Activated naive CD4-positive, alpha-beta T cell (primary cell): Measurements from ENCODE around the gene LTA4H.

Experiments used
- DNase-seq, 4 experiments: peaks; one replicate each; lab custom pipeline; 2025; lab: John Stamatoyannopoulos, UW

The LTA4H gene

DNA sequence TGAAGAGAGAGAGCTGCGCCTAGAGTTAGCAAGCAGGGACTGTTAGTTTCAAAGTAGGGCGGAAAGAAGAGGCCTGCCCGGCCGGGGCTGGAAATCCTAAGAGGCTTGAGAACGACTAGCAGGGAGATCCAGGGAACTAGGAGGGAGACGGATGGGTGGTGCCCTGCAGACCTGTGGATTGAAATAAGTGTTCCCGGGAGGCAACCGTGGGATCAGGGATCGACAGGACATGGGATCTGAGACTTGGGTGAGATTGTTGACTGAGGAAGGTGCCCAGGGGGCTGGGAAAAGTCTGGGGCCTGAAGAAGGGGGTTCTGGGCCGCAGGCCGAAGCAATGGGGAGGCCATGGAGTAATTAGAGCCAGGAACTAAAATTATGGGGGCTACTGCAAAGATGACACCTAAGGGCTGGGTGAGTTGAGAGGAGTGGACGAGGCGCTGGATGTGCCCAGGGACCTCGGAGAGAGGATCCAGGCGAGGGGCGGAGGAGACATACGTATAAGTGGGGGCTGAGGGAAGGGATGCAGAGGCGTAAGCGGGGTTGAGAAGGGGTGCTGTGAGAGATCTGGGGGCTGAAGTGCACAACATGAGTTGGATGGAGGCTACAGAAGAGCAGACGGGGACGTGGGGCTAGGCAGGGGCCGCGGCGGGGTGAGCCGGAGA is 635 bp downstream of the LTA4H start:
- DNase-seq, result no peak

- DNase-seq, result no peak
These were observed 1.6 kb downstream of the LTA4H start for GRCh38 chr12:96033549-96034389.

DNA sequence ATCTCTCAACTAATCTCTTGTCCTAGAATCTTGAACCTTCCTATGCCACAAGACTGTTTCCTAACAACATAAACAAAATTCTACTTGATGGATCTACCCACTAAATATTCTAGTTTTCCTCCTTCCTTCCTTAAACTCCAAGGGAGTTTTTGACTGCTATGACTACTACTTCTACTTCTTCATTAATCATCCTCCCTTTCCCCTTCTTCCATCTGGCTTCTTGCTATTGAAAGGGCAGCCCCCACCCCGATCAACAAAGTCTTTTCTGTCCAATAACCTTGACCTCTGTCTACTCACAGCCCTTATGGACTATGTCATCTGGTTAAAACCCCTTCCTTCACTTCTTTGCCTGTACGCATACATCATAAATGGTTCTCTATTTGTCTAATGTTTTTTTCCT is 5.6 kb downstream of the LTA4H start:
- DNase-seq, result no peak

DNA sequence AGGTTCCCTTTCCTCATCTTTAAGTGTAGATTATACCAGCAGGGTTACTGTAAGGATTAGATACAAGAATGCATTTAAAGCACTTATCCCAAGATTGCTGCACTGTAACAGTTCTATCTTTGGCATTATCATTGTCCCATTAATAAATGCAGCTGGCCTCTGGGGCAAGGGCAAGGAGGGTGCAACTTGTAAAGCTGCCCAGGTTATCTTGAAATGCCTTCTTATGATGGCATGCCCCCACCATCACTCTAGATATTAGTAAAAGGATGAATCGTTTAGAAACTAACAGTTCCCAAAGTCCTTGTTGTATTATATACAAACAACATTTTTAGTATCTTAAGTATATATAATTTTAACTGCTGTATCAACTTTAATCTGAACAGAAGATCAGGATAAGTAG is 6.8 kb downstream of the LTA4H start:
- no peak for DNase-seq

GRCh38 chr12:96026331-96026730 is 9.1 kb downstream of the LTA4H start:
- DNase-seq, result no peak

DNA sequence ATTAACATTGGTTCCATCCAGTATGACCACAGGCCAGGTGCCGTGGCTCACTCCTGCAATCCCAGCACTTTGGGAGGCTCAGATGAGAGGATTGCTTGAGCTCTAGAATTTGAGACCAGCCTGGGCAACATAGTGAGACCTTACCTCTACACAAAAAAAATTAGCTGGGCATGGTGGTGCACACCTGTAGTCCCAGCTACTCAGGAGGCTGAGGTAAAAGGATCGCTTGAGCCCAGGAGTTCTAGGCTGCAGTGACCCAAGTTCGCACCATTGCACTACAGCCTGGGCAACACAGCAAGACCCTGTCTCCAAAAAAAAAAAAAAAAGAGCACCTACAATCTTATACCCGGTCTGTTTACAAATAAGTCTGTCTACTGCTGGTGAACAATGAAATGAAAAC is 9.9 kb downstream of the LTA4H start:
- DNase-seq, result no peak

DNA sequence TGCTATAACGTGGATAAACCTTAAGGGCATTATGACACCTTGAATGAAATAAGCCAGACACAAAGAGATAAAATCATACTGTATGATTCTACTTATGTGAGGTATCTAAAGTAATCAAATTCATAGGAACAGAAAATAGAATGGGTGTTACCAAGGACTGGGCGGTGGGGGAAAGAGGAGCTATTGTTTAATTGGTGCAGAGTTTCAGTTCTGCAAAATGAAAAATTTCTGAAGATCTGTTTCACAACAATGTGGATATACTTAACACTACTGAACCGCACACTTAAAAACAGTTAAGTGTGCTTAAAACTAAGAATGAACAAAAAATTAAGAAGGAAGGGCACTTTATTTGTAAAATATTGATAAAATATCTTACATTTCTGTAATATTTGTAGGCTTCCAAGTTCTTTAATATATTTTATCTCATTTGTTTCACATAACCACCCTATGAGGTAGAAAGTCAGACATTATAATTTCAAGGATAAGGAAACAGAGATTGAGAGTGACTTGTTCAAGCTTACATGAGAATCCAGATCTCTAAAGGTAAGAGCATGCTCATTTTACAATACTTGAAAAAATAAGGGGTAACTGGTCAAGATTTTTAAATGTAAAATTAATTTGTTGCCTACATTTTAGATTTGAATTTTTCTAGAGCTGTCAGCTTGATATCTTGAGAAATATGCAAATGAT is 14.9 kb downstream of the LTA4H start:
- no peak for DNase-seq

DNA sequence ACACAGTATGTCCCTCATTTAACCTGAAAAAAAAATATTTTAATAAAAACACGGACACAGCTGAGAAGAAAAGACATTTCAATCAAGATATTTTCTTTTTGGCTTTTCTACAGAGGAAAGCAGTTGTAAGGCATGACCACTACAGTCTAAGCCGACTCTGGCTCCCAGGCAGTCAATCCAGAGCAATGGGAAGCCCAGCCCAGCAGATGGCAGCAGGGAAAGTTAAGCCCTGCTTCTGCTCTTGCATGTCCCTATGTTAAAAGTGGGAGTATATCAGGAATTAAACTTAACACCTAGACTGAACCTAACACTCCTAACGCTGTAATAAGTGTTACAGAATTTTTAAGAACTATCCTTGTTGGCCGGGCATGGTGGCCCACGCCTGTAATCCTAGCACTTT is 19.7 kb downstream of the LTA4H start:
- no peak for DNase-seq

DNA sequence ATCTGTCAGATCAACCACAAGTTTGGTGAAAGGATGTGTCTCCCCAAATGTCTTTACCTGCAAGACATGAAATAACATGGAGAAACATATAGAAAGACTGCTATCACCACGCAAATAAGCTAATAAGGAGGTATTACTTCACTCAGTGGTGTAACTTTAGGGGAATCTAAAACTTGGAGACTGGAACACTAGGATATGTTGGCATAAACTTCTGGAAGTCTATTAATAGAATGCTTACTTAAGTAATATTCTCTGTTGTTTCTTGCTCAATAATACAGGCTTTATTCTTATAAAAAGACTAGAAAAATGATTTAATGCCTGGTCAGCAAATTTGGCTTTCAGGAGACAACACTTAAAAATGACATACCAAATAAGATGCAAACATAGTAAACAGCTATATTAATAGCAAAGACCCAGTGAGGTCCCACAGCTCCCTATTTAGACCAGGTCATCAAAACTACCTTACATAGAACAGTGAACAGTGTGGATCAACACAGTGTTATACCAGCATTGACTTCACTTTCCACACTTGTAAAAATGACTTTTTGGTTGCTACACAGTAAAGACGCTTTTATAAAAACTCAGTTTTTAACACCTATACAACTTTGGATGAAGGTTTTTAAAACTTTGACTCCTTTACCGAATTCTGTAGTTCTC is 20.3 kb downstream of the LTA4H start:
- DNase-seq, result no peak

- DNase-seq, result no peak
These were observed 27.7 kb downstream of the LTA4H start for GRCh38 chr12:96007729-96008128.

GRCh38 chr12:96006727-96007126 is 28.7 kb downstream of the LTA4H start:
- no peak for DNase-seq

GRCh38 chr12:96000858-96001257 is 34.5 kb downstream of the LTA4H start:
- no peak for DNase-seq

GRCh38 chr12:95999484-95999883 is 35.9 kb downstream of the LTA4H start:
- no peak for DNase-seq

DNA sequence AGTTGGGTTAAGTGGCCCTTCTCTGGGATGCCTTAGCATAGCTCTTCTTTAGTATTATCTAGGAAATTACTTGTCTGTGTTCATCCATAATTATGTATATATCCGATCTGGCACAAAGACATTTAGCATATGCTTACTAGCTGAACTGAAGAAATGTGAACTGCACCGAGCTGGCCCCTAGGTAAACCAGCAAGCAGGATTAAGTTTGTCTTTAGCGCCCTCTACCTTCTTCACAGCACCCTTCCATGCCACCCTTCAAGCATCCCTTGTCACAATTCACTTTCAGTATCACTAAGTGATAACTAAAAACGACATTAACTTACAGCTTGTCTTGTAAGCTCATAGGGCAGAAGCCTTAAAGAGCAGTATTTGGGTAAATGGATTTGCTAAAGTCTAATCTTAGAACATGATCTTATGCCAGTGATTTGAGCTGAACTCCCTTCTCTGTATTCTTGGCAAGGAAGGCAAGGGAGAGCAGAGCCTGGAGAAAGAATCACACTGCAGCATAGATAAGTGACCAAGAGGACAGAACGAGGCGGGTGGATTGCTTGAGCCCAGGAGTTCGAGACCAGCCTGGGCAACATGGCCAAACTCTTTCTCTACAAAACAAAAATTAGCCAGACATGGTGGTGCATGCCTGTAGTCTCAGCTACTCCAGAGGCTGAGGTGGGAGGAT is 36.6 kb downstream of the LTA4H start:
- peak in 2 of 4 experiments; percentile 6 to 7 for DNase-seq

- DNase-seq, result no peak
These were observed 37.4 kb downstream of the LTA4H start for GRCh38 chr12:95997911-95998510.

- no peak for DNase-seq
These were observed 38.1 kb downstream of the LTA4H start for GRCh38 chr12:95997276-95997675.

GRCh38 chr12:95996034-95996658 is 39.2 kb downstream of the LTA4H start, which contains the start of gene HAL:
Gene HAL, minus strand, starts transcription at chr12:95996344. Its CDS starts 434 bp downstream, at chr12:95995910.
- DNase-seq, result no peak

DNA sequence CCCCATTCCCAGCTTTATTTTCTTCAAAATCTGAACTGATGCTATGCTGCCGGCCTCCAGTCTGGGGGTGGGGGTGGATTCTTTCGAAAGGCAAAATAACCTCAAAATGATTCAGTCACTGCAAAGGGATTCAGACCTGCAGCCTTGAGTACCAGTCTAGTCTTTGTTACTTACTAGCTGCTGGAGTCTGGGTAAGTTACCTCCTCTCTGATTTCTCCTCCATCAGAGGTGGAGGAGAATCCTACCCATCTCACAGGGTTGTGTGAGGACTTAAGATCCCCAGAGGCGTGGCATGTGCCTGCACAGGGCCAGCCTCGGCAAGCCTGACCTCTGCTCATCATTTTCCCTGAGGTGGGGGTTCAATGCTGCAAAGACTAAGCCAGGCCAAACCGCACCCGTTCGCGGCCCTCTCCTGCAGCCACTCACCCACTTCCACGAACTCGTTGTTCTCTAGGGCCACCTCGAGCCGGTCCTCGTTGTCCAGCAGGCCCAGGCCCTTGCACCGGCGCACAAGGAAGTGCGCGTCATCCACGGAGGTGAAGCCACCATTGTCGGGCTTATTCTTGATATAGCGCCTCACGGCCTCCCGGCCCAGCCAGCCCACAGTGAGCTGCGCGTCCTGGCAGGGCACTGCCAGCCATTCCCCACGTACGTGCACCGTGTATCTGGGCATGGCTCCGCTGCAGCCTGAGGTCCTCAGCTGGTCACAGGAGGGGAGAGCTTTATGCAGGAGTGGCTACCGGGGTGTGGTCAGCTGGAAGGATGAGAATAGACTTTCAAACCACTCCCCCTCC is 40.0 kb downstream of the LTA4H start:
- DNase-seq, result no peak

DNA sequence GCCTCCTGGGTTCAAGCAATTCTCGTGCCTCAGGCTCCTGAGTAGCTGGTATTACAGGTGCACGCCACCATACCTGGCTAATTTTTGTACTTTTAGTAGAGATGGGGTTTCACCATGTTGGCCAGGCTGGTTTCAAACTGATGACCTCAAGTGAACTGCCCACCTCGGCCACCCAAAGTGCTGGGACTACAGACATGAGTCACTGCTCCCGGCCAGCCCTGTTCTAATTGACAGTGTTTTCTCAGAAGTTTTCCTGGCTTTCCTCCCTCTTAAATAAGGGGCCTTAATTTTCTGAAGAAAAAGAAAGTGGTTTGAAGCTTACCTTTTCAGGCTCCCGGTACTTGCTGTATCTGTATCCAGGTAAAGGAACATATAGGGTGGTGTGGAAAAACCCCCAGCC is 40.9 kb downstream of the LTA4H start:
- no peak for DNase-seq

DNA sequence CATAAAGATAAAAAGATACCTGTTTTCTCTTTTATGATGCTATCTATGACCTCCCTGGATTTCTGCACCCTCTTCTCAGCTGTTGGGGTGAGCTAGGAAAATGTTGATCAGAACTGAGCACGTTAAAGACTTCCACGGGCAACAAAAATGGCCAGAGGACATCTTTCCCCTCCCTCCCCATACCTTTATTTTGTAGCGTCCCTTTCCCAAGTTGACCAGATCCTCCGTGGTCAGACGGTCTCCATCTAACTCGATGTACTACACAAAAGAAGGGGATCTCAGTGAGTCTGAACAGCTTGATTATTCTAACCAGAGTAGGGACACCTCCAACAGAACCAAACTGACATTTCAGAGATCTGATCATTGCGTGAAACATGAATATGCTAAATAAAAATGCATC is 41.5 kb downstream of the LTA4H start:
- no peak for DNase-seq
